HL-60/S4 treated with phorbol 12-myristate 13-acetate at 8.2 ng/mL for 4 days and 3 days (cell line): ENCODE results near the gene PRKCE.

ENCODE experiments used
- in situ Hi-C: fragments of 300-500 bp; cut with MboI; formaldehyde crosslinking; loops from 2 replicates; pipeline ENCODE4 v1.15.0; 2022; ENCODE audit warnings: low sequenced_read_pairs

PRKCE gene

GRCh38 chr2:46120792-46121555 lies 469.5 kb downstream of the PRKCE start:
- in situ Hi-C loops, result no loop called here

DNA sequence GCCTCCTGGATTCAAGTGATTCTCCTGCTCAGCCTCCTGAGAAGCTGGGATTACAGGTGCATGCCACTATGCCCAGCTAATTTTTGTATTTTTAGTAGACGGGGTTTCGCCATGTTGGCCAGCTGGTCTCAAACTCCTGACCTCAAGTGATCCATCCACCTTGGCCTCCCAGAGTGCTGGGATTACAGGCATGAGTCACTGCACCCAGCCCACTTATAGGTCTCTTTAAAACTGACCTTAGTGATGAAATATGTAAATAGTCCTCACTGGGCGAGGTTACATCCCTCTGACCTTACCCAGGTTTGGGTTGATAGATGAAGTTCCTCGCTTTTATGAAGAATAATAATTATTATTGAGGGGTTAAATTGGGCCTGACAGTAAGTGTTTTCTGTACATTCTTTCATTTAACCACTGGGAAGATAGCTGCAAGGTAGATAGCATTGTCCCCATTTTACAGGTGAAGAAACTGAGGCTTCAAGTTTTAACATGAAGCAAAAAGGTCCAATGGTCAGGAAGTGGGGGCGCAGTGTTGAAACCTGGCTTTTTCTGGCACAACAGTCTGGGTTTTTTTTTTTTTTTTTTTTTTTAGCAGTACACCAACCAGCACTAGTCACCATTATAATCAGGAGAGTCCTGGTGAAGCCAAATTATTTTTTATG lies 471.0 kb downstream of the PRKCE start:
- in situ Hi-C loops, result no loop called here

DNA sequence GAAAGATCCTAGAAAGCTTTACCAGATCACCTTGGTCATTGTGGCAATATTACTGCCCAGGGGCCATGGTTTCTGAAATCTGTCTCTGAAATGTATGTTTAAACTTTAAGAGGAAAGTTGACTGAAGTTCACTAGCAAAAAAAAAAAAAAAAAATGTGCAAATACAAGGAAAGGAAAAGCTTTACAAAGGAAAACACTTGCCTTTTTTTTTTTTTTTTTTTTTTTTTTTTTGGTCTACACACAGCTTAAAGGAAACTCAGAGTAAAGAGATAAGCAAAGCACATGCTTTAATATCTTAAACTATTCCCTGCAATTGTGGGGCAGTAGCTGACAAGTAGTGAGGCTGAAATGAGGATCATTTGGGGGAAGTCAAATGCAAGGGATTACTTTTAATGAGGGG lies 471.5 kb downstream of the PRKCE start:
- in situ Hi-C loops, result no loop called here

DNA sequence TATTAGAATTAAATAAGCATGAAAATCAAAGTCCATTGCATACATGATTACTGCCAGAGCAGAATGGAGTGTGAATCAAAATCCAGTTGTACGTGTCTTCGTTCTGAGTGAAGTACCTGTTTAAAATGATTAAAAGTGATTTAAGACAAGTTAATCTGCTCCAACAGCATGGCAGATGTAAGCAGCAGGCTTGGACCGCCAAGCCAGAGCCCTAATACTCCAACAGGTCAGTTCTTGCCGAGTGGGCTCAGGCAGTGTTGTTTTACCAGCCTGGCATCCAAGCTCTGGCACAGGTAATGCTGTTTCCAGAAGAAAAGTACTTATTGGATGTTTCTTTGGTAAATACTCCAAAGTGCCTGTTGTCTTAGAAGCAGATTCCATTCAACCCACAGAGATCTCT lies 474.3 kb downstream of the PRKCE start:
- in situ Hi-C loops, result no loop called here

DNA sequence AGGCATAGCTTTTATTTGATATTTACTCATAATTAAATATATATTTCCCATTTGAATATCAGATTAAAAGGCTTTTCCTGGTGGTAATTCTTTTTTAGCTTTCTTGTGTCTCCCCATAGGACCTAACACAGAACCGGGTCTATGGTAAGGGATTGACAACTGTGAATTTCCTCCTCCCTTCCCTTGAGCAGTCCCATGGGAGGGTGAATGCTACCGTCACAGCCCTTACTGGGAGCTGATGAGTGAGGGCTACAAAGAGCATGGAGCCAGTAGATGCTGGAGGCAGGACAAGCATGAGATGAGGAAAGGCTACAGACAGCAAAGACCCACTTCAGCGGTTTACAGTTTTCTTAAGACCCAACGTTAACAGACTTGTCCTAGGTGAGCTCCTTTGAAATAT lies 475.1 kb downstream of the PRKCE start:
- in situ Hi-C loops, result no loop called here

DNA sequence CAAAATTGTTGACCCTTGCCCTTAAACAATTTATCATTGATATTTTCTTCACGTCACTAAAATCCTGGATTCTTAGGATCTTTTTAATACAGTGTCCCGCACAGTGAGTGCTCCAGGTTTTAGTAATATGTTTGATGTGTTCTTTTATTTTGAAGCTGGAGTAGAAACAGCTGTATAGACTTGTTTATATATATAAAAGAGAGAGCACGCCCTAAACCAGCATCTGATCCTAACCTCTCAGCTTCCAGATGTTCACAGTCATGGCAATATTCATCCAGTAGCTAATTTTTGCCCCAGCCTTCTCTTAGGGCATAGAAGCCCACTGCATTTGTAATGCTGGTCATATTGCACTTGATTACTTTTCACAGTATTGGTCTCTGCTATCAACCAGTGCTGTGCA lies 475.7 kb downstream of the PRKCE start:
- in situ Hi-C loops, result no loop called here

DNA sequence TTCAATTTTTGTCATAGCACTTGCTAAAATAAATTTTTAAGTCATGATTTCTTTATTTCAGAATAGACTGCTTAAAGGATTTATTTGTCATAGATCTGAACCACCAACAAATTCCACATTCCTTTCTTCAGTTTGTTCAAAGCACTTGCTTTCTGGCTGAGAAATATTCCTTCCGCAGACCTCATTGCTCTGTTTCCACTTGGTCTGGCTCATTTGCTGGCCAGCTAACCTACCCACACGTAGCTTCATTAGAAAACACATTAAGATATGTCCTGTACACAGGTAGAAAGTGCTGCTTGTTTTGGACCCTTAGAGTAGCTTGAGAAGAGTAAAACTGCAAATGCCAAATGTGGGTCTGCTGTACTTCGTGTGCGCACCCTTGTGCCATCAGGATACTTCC lies 479.0 kb downstream of the PRKCE start:
- in situ Hi-C loops, result no loop called here

DNA sequence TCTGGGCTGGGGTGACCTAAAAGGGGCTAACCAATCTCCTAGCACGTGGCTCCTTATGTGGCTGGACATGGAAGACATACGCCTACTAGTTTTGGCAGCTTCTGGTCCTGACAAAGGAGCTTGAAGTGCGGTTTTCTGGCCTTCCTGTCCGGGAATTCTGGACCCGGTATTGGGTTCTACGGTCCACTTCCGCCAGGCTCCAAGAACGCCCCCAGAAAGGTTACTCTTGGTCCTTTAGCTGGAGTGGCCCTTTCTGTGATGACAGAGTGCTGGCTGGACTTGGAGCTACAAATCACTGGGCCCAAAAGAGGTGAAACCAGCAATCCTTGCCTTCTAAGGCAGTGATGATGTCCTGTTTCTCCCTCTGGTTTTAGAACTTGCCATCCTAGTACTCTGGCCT lies 481.5 kb downstream of the PRKCE start:
- in situ Hi-C loops, result no loop called here

DNA sequence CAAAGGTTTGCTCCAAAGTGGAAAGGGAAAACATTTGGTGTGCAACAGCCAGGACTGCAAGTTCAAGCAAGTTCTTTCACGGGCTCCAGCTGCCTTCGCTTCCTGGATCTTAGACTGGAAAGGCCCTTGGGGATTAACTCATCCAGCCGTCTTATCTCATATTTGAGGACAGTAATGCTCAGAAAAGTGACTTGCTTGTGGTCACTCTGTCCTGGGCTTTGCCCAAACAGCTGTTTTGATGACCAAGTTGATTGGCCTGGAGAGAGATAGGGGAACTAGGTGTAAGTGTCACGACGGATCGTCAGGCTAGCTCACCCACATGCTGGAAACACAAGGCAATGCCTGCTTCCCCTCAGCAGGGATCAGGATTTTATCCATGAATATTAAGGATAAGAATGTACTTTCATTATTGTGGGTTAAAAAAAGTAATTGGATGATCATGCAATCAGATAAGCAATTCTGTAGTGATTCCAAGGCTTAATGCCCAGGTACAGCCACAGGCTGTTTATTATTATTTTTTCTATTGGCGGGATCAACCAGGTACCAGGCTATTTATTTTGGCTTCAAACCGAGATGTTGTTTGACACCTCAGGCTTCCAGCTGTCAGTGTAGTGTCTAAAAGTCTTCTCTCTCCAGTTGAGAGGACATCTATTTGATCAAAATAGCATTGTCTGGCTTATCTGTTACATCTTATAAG lies 483.2 kb downstream of the PRKCE start:
- in situ Hi-C loops, result no loop called here

DNA sequence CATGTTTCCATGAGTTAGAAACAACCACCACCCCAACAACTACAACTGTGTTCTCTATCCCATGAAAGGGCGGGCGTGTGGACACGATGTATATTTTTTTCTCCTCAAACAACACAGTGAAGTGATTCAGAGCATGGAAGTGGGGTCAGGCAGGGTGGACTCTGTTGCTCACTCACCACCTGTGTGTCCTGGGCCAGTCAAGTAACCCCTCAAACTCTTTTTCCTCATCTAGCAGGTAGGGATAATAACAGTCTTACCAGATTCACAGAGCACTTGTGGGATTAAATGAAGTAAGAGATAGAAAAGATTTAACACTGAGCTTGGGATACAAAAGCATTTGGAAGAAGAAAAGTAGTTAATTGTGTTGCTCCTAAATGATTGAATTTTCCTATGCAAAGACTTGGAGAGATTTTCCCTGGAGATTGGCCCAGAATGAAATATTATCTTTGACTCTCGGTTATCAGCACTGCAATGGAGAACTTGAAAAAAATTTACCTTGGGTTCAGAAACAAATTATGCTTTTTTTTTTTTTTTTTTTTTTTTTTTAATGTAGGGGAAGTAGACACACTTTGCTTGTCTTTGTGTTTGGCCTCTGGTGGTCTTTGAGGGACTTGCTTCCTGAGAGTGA lies 483.9 kb downstream of the PRKCE start:
- in situ Hi-C loops, result no loop called here

GRCh38 chr2:46135958-46136357 lies 484.5 kb downstream of the PRKCE start:
- in situ Hi-C loops, result no loop called here

- in situ Hi-C loops, result no loop called here
Observed at GRCh38 chr2:46136481-46136880, 485.0 kb downstream of the PRKCE start.

DNA sequence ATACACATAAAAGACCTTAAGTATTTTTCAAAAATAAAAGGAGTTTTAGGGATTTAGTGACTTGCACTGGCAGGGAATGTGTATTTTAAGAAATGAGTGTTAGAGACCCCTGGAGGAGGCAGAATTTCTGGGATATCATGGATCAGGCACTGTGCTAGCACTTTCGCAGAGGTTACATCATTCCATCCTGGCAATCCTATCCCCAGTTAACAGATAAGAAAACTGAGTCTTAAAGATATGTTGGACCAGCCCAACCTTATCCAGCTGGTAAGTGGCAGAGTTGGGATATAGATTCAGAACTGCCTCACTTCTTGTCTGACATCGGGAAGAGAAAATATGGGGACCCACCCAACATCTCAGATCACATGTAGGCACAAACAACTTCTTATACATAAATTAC lies 485.5 kb downstream of the PRKCE start:
- in situ Hi-C loops, result no loop called here

DNA sequence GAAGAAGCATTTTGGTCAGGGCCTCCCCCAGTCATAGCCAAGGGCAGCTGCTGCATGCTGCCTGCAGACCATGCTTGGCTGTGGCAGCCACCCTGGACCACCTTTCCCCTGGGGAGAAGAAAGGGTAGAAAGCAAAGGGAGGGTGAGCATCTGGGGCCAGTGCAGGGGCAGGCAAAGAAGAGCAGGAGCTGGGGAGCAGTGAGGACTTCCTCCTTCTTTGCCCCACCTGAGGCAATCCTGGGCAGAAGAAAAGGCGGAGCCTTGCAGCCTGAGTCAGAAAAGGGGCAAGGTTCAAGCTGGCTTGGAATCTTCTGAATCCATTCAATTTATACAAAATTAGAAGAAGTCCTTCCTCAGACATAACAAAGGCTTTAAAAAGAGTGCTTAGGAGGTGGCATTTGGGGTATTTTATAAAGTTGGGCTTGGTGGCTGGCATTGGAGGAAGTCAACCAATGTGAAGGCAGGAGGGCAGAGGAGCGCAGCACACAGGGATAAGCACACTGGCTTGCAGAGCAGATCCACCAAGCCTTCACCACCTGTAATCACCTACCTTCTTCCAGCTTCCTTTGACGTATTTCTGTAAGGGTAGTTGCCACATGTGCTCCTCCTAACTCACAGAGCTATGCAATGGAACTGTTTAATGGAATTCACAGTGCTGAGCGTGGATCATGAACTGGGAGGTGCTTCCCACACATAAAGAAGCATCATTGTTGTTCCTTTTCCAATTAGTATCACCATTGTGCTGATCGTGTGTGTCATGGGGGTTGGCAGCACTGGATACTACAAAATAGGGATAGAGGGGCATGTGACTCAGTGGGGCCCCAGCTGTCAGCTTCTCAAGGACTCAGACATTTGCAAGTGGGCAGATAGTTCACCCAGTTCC lies 491.3 kb downstream of the PRKCE start:
- in situ Hi-C loops, result no loop called here

DNA sequence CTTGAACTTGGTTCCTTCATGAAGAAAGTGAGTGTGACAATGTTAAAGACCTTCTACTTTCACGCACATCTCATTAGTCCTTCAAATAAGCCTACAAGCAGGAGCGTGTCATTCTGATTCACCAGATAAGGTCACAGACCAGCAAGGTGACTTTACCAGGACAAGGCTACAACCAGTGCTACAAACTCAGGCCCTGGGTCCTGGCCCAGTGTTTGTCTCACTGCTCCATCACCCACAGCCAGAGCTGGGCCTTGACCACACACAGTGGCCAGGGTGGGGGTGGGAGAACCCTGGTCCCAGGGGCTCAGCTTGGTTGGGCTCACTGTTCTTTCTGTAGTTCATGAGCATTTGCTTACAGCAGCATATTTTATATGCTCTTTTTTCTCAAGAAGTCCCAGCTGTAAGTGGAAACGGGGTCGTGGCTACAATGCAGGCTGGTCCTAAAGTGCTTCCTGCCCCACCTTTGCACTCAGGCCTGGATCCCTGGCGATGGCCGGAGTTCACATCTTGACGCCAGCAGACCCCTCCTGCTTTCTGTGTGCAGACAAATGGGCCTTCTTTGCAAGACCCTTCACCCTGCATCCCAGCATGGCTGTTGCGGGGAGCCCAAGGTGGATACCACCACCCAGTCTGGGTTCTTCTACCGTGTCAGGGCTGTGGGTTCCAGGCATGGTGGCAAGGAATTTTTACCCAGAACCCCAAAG lies 492.1 kb downstream of the PRKCE start:
- in situ Hi-C loops, result no loop called here

- in situ Hi-C loops, result no loop called here
Observed at GRCh38 chr2:46144133-46144800, 492.8 kb downstream of the PRKCE start.

DNA sequence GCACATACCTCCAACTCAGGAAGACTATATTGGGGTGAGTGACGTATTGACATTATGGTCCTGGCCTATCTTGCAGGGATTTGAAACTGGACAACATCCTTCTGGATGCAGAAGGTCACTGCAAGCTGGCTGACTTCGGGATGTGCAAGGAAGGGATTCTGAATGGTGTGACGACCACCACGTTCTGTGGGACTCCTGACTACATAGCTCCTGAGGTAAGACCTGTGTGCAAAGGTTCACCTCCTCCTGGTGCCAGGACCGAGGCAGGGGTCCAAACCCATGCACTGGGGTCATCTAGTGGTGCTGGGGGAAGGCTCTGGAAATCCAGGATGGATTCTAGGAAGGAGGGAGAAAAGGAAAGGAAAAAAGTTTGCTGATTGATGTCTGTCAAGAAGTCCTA lies 493.5 kb downstream of the PRKCE start:
- in situ Hi-C loops, result no loop called here

DNA sequence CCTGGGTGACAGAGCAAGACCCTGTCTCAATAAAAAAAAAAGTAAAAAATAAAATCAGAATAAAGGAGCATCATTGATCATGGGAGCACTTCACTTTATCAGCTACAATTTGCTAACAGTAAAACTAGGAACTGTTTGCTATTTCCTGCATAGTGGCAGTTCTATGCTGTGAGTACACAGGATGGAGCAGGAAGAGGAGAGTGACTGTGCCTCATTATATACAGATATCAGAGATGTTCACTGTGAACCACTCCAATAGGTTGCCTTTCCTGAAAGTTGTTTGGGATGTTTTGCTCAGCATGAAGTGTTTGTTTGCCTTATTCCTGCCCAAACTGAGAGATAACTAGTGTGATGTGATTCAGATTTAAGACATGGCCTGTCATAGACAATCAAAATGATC lies 494.4 kb downstream of the PRKCE start:
- in situ Hi-C loops, result no loop called here

DNA sequence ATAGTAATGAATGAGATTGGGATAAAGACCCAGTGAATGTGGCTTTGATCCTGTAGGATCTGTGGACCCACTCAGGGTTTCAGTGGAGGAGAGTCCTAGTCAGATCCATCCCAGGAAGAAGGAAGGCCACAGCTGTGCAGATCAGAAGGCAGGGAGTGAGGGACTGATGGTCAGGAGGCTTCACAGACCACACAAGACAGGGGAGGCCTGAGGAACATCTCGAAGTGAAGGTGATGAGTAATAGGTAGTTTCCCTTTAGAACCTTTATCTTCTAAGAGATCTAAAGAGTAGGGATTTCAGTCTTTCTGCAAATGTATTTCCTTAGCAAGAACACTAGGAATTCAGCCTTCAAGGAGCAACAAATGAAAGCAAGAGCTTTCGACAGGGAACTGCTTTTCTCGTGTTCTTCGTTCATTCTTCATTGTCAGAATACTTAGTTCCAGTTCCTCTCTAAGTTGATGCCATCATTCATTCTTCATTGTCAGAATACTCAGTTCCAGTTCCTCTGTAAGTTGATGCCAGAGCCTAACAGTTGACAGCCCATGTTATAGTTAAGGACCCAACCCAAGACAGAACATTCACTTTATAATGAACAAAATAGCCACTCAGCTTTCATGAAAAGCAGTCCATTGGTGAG lies 495.5 kb downstream of the PRKCE start:
- in situ Hi-C loops, result no loop called here
